NCI-H82 (cell line): ENCODE results near the gene GADD45B.
A peak's percentile ranks its signal among the peaks of the same experiment; 100 is the strongest.
"Not testable (repeated sequence)": the region's sequence is repeated elsewhere in the genome, so short reads cannot be mapped to it uniquely, and the experiment has no call there.

ENCODE experiments used
- DNase-seq: peaks from one replicate; lab custom pipeline; 2025; lab: John Stamatoyannopoulos, UW

The GADD45B gene

DNA sequence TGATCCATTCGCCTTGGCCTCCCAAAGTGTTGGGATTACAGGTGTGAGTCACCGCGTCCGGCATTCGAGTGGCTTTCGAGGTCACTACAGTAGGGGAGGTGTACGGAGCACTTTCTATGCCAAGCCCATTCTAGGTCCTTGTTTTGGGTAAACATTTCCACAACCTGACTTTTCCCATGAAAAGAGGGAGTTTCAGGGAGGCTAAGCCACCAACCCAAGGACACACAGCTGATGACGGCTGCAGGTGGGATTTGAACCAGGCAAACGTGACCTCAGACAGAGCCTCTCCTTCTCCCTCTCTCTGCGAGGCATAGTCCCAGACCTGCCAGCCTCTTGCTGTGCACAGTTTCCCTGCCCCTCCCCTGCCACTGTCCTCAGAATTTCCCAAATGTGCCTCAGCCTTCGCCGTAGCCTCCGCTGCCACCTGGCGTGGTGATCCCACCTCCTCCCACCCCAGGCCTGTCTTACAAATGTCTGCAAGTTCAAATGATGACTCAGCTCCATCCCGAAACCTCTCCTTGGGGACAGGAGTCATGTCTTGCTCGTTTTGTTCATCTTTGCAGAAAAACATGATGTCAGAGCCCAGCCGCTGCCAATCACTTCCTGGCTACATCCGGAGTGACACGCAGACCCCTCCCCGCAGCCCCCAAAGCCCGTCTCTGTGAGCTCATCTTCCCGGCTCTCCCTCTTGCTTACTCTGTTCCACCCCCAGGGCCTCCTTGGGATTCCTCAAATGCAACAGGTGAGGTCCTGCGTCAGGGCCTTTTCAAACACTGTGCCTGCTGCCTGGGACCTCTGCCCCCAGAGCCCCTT, 6.6 kb upstream of the GADD45B start:
- DNase-seq, result no peak

DNA sequence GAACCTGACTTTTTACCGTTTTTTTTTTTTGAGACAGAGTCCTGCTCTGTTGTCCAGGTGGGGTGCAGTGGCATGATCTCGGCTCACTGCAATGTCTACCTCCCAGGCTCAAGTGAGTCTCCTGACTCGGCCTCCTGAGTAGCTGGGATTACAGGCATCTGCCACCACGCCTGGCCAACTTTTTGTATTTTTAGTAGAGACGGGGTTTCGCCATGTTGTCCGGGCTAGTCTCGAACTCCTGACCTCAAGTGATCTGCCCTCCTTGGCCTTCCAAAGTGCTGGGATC, 6.1 kb upstream of the GADD45B start:
- not testable (repeated sequence) for DNase-seq

DNA sequence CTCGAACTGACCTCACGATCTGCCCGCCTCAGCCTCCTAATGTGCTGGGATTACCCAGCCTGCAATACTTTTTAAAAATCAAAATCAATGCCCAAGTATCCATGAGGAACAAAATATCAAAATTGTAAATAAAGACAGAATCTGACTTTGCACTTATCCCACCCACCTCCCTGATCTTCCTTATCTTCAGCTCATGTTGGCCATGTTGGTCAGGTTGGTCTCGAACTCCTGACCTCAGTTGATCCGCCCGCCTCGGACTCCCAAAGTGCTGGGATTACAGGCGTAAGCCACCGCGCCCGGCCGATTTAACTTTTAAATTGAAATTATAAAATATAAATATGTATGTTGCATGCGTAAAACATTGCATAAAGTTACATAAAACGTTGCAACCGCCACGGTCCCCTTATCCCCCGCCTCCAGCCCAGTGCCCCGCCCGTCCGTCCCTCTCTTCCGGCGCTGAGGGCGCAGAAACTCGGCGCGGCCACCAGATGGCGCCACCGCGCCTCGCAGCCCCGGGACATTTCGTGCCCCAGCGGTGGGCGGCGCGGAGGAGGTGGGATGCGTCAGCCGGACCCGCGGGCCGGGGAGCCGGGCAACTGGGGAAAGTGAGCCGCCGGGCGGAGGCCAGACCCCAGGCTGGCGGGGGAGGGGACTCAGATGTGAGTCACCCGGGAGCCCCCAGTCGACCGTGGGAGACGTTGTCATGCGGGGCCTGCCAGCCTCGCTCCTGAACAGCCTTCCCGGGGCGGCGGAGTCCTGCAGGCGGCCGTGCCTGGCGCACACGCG, 1.5 kb upstream of the GADD45B start:
- DNase-seq, result peak; percentile 76

DNA sequence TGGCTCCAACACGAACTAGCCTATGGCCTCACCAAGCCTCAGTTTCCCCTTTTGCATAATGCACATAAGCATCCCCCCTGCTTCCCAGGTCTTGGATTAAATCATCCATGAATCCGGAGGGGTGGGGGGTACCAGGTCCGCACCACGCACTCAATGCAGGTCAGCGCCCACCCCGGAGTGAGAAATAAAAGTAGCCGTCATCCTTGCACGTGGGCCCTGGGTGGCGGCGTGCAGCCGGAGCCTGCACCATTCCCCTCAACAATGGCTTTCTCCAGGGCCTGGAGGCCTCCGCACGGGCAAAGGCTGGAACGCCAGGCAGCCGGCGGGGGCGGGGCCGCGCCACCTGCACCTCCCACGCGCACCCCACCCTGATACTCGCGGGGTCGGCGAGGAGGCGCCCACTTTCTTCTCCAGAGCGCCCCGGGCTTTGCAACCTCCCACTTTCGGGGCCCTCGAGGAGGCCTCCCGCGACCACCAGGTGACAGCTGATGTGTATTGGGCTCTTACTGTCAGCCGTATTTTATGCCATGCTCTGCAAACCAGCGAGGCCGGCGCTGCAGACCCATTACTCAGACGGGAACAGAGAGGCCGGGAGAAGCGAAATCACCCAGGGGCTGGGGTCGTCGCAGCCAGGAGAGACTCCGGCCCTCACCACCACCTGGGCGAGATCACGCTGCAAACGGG, 767 bp upstream of the GADD45B start:
- no peak for DNase-seq

DNA sequence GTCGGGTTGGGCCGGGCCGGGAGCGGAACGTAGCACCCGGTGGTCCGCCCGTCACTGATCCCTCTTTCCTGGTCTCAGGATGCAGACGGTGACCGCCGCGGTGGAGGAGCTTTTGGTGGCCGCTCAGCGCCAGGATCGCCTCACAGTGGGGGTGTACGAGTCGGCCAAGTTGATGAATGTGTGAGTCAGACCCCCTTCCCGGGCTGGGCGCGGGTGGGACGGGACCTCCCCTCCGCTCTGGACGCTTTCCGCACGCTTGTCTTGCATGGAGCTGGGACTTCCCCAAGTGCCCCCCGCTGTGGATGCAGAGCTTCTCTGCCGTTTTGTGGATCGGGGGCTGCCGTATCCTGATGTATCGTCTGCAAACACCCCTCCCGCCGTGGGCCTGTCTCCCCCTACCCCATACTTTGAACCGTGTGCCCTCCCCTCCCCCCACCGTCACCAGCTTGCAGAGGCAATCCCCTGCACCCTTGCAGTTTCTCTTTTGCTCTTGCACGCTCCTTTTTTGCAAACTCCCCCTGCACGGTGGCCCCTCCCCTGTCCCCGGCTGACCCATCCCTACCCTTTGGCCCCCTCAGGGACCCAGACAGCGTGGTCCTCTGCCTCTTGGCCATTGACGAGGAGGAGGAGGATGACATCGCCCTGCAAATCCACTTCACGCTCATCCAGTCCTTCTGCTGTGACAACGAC, 669 bp downstream of the GADD45B start:
- DNase-seq, result no peak

DNA sequence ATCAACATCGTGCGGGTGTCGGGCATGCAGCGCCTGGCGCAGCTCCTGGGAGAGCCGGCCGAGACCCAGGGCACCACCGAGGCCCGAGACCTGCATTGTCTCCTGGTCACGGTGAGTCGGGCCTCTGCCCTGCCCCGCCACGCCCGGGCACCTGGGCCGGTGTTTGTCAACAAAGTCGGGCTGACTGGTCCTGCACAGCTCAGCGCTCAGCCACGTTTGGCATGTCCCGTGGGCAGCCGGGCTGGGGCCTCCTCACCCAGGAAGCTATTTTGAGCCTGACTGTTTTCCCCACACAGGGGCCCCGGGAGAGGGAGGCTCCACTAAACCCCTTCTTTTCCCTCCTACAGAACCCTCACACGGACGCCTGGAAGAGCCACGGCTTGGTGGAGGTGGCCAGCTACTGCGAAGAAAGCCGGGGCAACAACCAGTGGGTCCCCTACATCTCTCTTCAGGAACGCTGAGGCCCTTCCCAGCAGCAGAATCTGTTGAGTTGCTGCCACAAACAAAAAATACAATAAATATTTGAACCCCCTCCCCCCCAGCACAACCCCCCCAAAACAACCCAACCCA, 1.3 kb downstream of the GADD45B start:
- DNase-seq, result no peak

DNA sequence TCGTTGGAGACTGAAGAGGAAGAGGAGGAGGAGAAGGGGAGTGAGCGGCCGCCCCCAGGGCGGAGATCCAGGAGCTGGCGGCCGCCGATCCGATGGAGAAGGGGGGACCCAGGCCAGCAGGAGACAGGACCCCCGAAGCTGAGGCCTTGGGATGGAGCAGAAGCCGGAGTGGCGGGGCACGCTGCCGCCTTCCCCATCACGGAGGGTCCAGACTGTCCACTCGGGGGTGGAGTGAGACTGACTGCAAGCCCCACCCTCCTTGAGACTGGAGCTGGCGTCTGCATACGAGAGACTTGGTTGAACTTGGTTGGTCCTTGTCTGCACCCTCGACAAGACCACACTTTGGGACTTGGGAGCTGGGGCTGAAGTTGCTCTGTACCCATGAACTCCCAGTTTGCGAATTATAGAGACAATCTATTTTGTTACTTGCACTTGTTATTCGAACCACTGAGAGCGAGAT, 1.8 kb downstream of the GADD45B start:
- DNase-seq, result no peak

DNA sequence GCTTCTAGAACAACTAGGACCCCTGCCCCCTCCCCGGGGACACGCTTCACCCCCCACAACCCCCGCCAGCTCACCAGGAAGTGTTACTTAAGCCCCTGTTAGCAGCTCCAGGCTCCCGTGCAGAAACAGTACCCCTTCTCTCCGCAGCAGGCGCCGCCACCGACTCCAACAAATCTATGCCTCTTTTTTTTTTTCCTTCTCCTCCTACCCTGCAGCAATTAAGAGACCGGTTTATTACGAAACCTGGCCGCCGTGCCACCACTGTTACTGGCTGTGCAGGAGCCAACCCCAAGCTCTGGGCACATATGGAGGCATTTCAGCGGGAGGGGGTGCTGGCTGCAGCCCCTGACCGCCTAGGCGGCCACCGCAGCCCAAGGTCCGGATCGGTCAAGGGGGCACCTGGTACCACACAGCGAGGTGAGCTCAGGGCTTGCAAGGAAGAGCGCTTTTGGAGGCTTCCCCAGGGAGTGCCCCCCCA, 2.4 kb downstream of the GADD45B start:
- peak; percentile 40 for DNase-seq

DNA sequence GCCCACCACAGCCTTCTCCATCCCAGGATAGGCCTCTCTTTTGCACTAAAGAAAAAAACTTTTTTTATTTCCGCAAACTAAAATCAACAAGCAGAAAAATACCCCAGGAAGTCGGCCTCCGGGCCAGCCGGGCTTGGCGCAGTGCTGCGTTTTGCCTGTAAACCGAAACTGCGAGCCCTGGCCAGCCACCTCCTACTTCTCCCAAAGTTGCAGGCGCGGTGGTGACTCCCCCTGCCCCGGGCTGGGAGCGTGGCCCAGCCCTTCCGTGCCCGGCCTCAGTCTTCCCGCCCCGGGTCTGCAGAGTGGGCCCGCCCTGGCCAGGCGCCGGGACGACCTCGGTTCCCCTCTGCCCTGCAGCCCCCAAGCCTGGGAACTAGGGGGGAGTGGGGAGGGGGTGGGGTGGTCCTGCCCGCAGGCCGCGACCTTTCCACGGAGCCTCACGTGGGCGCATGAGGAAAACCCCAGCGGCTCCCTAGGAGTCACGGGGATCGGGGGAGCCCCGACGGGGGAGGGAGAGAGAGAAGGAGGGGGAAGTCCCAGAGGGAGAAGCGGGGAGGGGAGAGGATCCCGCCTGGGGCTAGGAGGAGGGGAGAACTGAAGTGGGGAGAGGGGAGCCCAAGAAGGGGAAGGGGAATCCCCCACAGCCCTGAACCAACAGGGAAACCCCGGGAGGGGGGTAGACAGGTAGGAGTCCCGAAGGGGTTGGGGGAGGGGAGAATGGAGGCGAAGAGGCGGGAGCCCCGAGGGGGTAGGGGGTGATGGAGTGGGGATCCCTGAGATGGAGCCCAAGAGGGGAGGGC, 3.0 kb downstream of the GADD45B start:
- no peak for DNase-seq

DNA sequence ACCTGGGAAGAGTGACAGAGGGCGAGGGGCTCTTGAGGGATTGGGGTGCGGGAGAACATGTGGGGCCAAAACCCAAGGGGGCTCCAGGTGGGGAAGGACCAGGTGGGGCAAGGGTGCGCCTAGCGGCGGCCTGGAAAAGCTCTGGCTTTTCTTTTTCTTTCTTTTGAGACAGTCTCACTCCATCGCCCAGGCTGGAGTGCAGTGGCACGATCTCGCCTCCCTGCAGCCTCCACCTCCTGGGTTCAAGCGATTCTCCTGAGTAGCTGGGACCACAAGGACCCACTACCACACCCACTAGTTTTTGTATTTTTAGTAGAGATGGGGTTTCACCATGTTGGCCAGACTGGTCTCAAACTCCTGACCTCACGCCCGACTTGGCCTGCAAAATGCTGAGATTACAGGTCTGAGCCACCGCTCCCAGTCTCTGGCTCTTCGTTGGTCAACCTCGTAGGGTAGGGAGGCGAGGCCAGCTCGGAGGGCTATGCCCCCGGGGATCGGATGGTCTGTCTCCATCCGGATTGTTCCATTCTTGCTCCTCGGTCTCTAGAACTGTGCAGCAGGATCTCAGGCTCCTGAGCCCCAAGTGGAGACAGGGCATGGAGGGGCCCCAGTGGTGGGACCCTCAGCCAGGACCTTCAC, 3.7 kb downstream of the GADD45B start:
- DNase-seq, result no peak

DNA sequence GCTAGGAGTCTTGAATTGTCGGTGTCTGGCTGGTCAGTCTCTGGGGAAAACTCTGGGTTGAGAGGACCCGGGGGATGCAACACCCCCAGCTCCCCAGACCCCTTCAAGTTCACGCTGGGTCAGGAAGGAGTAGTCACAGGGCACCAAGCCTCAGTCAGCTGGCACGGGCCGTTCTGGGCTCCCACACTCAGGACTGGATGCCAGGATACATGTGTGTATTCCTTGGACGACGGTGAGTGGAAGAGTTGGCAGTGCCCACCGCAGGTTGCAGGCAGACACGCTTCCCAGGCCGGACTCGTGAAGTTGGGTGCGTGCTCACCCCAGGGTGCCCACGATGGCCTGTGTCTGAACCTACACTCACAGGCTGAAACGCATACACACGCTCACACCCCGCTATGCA, 5.5 kb downstream of the GADD45B start:
- no peak for DNase-seq

DNA sequence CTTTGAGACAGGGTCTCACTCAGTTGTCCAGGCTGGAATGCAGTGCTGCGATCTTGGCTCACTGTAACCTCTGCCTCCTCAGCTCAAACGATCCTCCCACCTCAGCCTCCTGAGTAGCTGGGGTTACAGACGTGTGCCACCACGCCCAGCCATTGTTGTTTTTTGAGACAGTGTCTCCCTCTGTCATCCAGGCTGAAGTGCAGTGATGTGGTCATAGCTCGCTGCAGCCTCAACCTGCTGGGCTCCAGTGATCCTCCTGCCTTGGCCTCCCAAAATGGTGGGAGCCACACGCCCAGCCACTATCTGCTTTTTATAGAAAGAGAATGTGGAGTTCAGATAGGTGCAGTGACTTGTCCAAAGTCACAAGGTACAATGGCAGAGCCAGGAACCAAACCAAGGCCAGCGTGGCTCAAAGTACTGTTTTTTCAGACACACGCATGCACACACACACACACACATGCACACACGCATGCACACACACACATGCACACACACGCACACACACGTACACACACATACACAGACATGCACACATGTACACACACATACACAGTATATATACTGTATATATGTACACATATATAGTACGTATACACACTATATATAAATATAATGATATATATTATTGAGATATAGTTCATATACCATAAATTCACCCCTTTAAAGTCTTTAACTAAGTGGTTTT, 6.6 kb downstream of the GADD45B start:
- DNase-seq, result no peak

DNA sequence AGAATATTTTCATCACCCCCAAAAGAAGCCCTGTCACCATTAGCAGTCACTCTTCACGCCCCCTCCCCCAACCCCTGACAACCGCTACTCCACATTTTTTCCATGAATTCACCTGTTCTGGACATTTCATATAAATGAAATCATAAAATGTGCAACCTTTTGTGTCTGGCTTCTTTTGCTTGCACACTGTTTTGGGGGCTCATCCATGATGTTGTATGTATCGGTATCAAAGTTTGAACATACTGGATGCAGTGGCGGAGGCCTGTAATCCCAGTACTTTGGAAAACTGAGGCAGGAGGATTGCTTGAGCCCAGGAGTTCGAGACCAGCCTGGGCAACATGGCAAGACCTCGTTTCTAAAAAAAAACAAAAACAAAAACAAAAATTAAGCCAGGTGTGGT, 7.2 kb downstream of the GADD45B start:
- DNase-seq, result no peak

DNA sequence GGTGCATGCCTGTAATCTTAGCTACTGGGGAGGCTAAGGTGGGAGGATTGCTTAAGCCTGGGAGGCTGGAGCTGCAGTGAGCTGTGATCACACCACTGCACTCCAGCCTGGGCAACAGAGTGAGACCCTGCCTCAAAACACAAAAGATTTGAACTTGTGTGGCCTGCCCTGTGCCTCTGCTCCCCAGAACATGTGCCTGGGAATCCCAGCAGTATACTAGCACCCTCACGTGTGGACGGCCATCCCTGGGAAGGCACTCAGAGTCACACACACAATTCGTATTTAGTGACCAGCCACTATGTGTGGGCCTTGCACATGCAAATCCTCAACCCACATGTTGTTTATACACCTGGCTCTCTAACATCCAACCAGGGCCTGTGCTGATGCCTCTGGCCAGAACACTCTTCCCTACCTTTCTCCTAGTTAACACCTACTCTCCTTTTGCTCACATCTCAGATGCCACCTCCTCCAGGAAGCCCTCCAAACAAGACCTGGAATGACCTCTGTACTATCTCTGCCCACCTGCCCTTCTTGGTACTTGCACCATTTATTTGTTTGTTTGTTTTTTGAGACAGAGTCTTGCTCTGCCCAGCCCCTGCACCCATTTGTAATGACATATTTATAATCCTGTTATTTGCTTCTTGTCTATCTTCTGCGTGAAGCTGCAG, 7.7 kb downstream of the GADD45B start:
- DNase-seq, result no peak

DNA sequence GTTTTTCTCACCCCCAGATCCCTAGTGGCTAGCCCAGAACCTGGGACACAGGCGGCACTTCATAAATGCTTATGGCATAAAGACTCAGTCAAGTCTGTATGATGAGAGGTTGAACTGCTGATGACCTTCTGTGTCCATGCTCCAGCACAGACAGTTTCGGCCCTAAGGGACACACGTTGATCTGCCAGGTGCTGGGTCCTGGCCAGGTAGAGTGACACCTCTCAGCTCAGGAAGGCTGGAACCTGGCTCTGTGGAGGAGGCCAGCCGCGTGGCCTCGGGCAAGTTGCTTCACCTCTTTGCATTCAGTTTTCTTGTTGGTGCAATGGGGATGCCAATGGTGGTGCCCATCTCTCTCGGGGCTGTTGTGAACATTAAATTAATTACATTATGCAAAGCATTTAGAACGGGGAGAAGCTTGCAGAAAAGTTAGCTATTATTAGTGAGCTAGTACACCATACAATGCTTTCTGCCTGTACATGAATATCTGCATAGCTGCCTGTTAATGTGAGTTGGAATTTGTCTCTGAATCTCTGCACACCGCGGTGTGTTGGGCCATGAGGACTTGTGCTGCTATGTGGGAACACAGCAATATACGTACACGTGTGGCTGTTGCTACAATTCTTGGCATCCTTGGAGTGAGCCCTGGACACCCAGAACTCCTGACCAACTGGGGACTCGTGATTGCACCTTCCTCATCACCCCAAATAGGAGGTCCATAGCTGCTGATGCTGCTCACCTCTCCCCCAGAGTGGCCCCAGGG, 8.4 kb downstream of the GADD45B start:
- no peak for DNase-seq

DNA sequence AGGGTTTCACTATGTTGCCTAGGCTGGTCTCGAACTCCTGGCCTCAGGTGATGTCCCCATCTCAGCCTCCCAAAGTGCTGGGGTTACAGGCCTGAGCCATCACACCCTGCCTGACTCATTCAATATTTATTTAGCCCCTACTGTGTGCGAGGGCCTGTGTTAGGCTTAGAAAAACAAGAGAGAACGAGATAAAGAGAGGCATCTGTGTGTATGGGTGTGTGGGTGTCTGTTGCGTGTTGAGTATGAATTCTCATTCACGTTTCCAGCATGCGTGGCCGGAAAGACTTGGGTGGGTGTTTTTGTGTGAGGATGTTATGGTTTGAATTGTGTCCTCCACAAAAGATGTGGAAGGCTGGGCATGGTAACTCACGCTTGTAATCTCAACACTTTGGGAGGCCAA, 9.5 kb downstream of the GADD45B start:
- DNase-seq, result no peak

DNA sequence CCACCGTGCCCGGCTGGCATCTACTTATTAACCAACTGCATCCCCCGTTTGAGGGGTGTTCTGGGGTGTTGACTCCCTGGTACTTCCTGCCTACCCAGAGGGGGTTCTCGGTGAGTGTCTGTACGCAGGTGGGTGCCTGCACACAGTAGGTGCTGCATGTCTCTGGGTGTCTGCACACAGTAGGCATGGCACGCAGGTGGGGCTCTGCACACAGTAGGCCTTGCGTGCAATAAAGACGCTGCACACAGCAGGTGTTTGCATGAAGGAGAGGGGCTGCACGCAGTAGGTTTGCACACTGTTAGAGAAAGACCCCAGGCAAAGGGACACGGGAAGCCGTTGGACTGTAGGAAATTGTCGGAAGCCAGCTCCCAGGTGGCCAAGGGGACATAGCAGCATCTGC, 11.2 kb downstream of the GADD45B start:
- no peak for DNase-seq

DNA sequence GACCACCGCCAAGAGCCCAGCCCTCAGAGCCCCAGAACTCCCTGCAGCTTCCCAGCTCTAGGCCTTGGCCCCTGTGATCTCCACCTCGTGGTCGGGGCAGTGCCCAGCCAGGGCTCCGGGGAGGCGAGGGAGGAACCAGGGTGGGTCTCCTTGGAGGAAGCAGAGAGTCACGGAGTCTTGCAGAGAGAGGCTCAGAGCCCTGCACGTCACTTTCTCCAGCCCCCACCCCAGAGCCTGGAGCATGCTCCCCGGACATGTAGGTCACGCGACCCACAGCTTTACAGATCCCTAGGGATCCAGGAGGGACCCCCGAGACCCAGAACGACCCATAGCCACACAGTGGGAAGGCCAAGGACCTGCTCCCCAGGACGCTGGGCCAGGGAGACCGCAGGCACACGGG, 11.9 kb downstream of the GADD45B start:
- no peak for DNase-seq
